Left hindlimb (tissue), 1 donor: ENCODE results near the gene AGPAT4.

Experiments
- DNase-seq: peaks from one replicate; pipeline ENCODE4 v3.0.0-alpha.2; 2018

The AGPAT4 gene

GRCh38 chr6:161107779-161108730, 165.8 kb downstream of the AGPAT4 start:
- DNase-seq: no peak

- no peak for DNase-seq
These were observed 168.5 kb downstream of the AGPAT4 start for GRCh38 chr6:161105408-161105807.

- no peak for DNase-seq
These were observed 168.9 kb downstream of the AGPAT4 start for GRCh38 chr6:161104966-161105365.

GRCh38 chr6:161103475-161103874, 170.4 kb downstream of the AGPAT4 start:
- DNase-seq: no peak

GRCh38 chr6:161101517-161101916, 172.3 kb downstream of the AGPAT4 start:
- DNase-seq: no peak

GRCh38 chr6:161100072-161100471, 173.8 kb downstream of the AGPAT4 start:
- no peak for DNase-seq

GRCh38 chr6:161095916-161096315, 177.9 kb downstream of the AGPAT4 start:
- DNase-seq: no peak

GRCh38 chr6:161094955-161095354, 178.9 kb downstream of the AGPAT4 start:
- DNase-seq: no peak

- DNase-seq: no peak
These were observed 181.7 kb downstream of the AGPAT4 start for GRCh38 chr6:161091972-161092701.

GRCh38 chr6:161091151-161091550, 182.7 kb downstream of the AGPAT4 start:
- no peak for DNase-seq

GRCh38 chr6:161088676-161089328, 185.1 kb downstream of the AGPAT4 start:
- no peak for DNase-seq

GRCh38 chr6:161085246-161085645, 188.6 kb downstream of the AGPAT4 start:
- no peak for DNase-seq

GRCh38 chr6:161082215-161082614, 191.6 kb downstream of the AGPAT4 start:
- no peak for DNase-seq

- DNase-seq: no peak
These were observed 193.4 kb downstream of the AGPAT4 start for GRCh38 chr6:161080263-161080970.
